ENCODE results near the gene CHRNA4.

DNA sequence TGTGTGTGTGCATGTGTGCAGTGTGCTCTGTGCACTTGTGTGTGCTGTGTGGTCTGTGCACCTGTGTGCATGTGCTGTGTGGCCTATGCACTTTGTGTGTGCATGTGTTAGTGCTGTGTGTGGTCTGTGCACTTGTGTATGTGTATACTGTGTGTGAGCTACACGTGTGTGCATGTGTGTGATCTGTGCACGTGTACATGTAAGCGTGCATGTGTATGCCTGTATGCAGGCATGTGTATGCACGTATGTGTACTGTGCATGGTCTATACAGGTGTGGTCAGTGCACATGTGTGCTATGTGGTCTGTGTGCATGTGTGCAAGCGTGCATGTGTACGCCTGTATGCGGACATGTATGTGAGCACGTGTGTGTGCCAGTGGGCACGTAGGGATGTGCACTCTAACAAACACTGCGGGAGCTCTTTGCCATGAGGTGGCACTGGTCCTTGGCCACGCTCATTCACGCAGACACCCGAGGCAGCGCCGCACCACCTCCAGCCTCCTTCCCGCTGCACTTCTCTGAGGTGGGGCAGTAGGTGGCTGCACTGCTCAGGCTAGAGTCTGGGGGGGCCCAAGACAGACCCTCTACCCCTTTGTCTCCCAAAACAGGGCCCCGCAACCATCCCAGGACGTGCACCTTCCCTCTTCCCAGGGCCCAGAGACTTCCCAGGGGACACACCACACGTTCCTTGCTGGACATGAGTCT, 42.4 kb upstream of the CHRNA4 start:
- TF ChIP-seq, protein P1, sequence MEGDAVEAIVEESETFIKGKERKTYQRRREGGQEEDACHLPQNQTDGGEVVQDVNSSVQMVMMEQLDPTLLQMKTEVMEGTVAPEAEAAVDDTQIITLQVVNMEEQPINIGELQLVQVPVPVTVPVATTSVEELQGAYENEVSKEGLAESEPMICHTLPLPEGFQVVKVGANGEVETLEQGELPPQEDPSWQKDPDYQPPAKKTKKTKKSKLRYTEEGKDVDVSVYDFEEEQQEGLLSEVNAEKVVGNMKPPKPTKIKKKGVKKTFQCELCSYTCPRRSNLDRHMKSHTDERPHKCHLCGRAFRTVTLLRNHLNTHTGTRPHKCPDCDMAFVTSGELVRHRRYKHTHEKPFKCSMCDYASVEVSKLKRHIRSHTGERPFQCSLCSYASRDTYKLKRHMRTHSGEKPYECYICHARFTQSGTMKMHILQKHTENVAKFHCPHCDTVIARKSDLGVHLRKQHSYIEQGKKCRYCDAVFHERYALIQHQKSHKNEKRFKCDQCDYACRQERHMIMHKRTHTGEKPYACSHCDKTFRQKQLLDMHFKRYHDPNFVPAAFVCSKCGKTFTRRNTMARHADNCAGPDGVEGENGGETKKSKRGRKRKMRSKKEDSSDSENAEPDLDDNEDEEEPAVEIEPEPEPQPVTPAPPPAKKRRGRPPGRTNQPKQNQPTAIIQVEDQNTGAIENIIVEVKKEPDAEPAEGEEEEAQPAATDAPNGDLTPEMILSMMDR (conservative IDR thresholded peaks at IDR 0.05; ENCODE audit: low read depth, low read length), result no peak
- TF ChIP-seq RAD21 (IDR thresholded peaks at IDR 0.05; ENCODE audit: low read length) (no peak), MAZ (IDR thresholded peaks at IDR 0.05; ENCODE audit: borderline replicate concordance, low read depth, low read length) (no peak), POLR2A (IDR thresholded peaks at IDR 0.05; ENCODE audit: low read depth, low read length) (no peak), RCOR1 (IDR thresholded peaks at IDR 0.05; ENCODE audit: insufficient replicate concordance, low read length) (no peak)
